ENCODE measurements around the gene RASAL2. TPM values are rescaled to one million over a fixed set of nuclear protein-coding genes. Genes with fewer than 3 reads are reported as not detected.

RASAL2 gene
- total and polyA plus RNA-seq, 2 of the 13 experiments (the other 11 are each of a cell fraction or from before 2014, with no cell fraction given), result 5.4 to 5.9 TPM

- no TSS peak for BruUV-seq (replicated peaks)
- H3K4me1 ChIP-seq (ENCODE audit: insufficient read depth, low read length), result no peaks in the 10 kb centered on the region
- no peak overlapping the region for H2AFZ ChIP-seq (ENCODE audit: low read length)
- no peaks in the 10 kb centered on the region for H3K27me3 ChIP-seq (ENCODE audit: control insufficient read depth in 1 of 2, insufficient read depth in 2 of 2, low read length in 2 of 2)
- ChIA-PET POLR2A (no interaction called here), CTCF (ENCODE audit: low intra/inter-chr PET ratio, low total read pairs) (no interaction called here)
- H3K9ac ChIP-seq (ENCODE audit: insufficient read depth, low read depth, low read length), result no peak overlapping the region
- H3K36me3 ChIP-seq (replicated peaks in 1 of 2; ENCODE audit: control insufficient read depth in 1 of 2, insufficient read depth in 2 of 2, low read length in 2 of 2), result no peaks in the 10 kb centered on the region
- no peak overlapping the region for H3K4me3 ChIP-seq (replicated peaks in 1 of 3; ENCODE audit: insufficient read depth in 1 of 3, low read depth in 2 of 3, low read length in 3 of 3)
- in situ Hi-C loops (cut with HindIII; ENCODE audit: extremely low pct_ligation_motif_present, low pct_unique_long_range_greater_than_20kb) (no loop called here), intact Hi-C loops (cut with micrococcal nuclease; ENCODE audit: unreplicated experiment) (no loop called here)
- no peak for ATAC-seq
- FAIRE-seq, result no peak
- H3K27ac ChIP-seq (ENCODE audit: extremely low read length, insufficient read depth, low read length), result no peak overlapping the region
- no peak for DNase-seq (ENCODE audit: low spot score)
- no peaks in the 10 kb centered on the region for H3K9me3 ChIP-seq (ENCODE audit: low read length)
- H3K79me2 ChIP-seq (ENCODE audit: insufficient read depth, low read length), result no peaks in the 10 kb centered on the region
- no peak for TF ChIP-seq ZNF225 (CRISPR knock-in tag; IDR thresholded peaks at IDR 0.05)
- no peak for TF ChIP-seq PPARG (CRISPR knock-in tag; conservative IDR thresholded peaks at IDR 0.05)
- no peak for TF ChIP-seq ZNF761 (CRISPR knock-in tag; conservative IDR thresholded peaks at IDR 0.05)
- TF ChIP-seq RAD21 (CRISPR knock-in tag; IDR thresholded peaks at IDR 0.05), result no peak
- TF ChIP-seq ZNF607 (CRISPR knock-in tag; IDR thresholded peaks at IDR 0.05; ENCODE audit: borderline replicate concordance), result no peak
- TF ChIP-seq KDM1A (CRISPR knock-in tag; IDR thresholded peaks at IDR 0.05), result no peak
- 92% methylated on average over 10 of the region's 10 CpGs for WGBS (ENCODE audit: low lambda C conversion rate)
- H4K20me1 ChIP-seq (ENCODE audit: insufficient read depth, low read length), result no peaks in the 10 kb centered on the region
- H3K4me2 ChIP-seq (ENCODE audit: low read depth, low read length), result no peak overlapping the region
Measured at GRCh38 chr1:178393370-178393769, 299.5 kb downstream of the RASAL2 start.

- no TSS peak for BruUV-seq (replicated peaks)
- Histone ChIP-seq H3K4me3 (replicated peaks in 1 of 3; ENCODE audit: insufficient read depth in 1 of 3, low read depth in 2 of 3, low read length in 3 of 3) (no peak overlapping the region), H3K9ac (ENCODE audit: insufficient read depth, low read depth, low read length) (no peak overlapping the region), H4K20me1 (ENCODE audit: insufficient read depth, low read length) (no peaks in the 10 kb centered on the region), H3K9me3 (ENCODE audit: low read length) (no peaks in the 10 kb centered on the region), H2AFZ (ENCODE audit: low read length) (no peak overlapping the region), H3K27me3 (ENCODE audit: control insufficient read depth in 1 of 2, insufficient read depth in 2 of 2, low read length in 2 of 2) (no peaks in the 10 kb centered on the region), H3K27ac (ENCODE audit: extremely low read length, insufficient read depth, low read length) (no peak overlapping the region), H3K4me2 (ENCODE audit: low read depth, low read length) (no peak overlapping the region), H3K36me3 (replicated peaks in 1 of 2; ENCODE audit: control insufficient read depth in 1 of 2, insufficient read depth in 2 of 2, low read length in 2 of 2) (no peaks in the 10 kb centered on the region), H3K4me1 (ENCODE audit: insufficient read depth, low read length) (no peaks in the 10 kb centered on the region), H3K79me2 (ENCODE audit: insufficient read depth, low read length) (no peaks in the 10 kb centered on the region)
- no peak for DNase-seq (ENCODE audit: low spot score)
- in situ Hi-C loops (cut with HindIII; ENCODE audit: extremely low pct_ligation_motif_present, low pct_unique_long_range_greater_than_20kb), result no loop called here
- no peak for FAIRE-seq
- POLR2A ChIA-PET, result no interaction called here
- ATAC-seq, result no peak
- intact Hi-C loops (cut with micrococcal nuclease; ENCODE audit: unreplicated experiment), result no loop called here
- CTCF ChIA-PET (ENCODE audit: low intra/inter-chr PET ratio, low total read pairs), result no interaction called here
- TF ChIP-seq ZBTB40 (IDR thresholded peaks at IDR 0.05) (no peak), ZBTB40 (CRISPR knock-in tag; IDR thresholded peaks at IDR 0.05) (no peak)
Measured at GRCh38 chr1:178396789-178397188, 302.9 kb downstream of the RASAL2 start.

All from HepG2 (cell line).